HG03571 (cell line): ENCODE measurements around the gene EIF4A2.
"Not testable (repeated sequence)": the region's sequence is repeated elsewhere in the genome, so short reads cannot be mapped to it uniquely, and the experiment has no call there.

Source experiments
- ATAC-seq: cut with Tn5 transposase; IDR thresholded peaks from one replicate; pipeline ENCODE4 v1.9.1; 2021; ENCODE audit not compliant: unreplicated experiment

The EIF4A2 gene

GRCh38 chr3:186818516-186818915 is 35.1 kb downstream of the EIF4A2 start:
- no peak for ATAC-seq

- no peak for ATAC-seq
These were observed 35.6 kb downstream of the EIF4A2 start for GRCh38 chr3:186818956-186819355.

GRCh38 chr3:186821429-186822387 is 38.3 kb downstream of the EIF4A2 start:
- no peak for ATAC-seq

DNA sequence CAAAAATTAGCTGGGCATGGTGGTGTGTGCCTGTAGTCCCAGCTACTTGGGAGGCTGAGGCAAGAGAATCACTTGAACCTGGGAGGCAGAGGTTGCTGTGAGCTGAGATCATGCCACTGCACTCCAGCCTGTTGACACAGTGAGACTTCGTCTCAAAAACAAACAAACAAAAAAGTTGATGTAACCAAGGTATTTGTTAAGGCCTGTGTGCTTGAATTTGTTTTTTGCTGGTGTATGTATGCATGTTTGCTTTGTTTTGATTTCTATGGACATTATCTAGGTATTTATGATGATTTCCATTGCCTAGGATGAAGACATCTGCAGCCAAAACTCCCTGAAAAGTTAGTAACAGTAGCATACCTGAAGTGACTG is 39.0 kb downstream of the EIF4A2 start:
- ATAC-seq, result not testable (repeated sequence)

DNA sequence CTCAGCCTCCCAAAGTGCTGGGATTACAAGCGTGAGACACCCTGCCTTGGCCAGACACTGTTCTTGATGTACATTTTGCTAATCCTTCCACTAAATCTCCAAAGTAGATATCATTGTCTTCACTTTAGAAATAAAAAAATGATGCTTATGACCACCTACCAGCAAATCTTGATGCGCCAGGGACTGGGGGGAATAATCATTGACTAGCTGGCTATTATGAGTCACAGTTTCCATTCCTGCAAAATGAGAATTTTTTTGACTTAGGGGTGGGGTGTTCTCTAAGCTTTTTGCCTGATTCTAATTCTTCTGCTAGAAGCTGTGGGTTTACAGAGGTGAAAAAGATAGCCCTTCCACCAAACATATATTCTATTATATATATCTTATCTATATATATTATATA is 40.0 kb downstream of the EIF4A2 start:
- ATAC-seq, result no peak

DNA sequence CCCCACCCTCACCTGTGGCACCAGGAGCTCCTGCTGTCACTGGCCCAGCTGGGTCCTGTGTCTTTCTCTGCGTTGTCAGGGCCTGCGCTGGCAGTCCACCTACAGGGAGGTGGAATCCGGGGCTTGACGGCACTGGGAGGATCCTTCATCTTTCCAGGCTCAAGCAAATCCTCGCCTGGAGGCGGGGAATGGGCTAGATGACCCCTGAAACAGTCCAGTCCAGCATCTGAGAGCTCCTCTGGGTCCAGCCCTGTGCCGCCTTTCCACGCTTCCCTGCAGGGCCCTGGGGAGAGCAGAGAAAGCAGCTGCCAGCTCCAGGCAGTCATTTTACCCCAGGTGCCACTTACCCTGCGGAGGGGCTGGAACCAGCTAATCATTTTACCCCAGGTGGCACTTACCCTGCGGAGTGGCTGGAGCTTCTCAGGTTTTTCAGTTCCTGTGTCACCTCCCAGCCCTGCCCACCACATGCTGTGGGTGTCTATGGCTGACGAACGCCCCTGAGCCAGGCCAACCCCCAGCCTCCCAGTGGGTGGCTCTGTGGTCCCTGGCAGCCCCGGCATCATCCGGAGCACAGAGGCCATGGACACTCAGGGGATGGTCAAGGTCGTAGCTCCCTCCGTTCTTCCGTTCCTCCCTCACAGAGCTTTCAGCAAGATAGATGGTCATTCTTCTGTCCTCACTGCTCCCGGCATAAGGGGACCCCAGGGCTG is 41.2 kb downstream of the EIF4A2 start:
- ATAC-seq, result no peak

DNA sequence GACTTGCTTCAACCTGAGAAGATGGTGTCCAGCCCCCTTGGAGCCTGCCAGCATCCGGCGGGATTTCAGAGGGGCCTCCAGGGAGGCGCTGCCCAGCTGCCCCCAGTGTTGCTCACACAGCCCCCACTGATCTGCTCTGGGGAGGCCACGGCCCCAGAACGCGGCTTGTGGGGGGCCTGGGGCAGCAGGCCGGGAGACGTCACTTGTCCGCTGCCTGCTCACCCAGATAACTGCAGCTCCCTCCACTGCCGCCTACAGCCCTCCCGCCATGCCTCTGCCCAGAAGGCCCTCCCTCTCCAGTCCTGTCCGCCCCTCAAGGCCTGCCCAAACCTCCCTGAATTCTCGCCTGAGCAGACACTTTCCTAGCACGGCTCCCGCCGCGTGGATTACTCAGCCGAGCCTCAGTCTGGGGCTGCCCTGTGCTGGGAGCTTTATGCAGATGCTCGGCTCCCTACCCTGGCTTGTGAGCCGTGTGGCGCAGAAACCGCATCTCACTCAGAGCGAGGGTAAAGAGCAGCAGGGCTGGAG is 42.0 kb downstream of the EIF4A2 start:
- ATAC-seq, result no peak

GRCh38 chr3:186825872-186826409 is 42.6 kb downstream of the EIF4A2 start:
- no peak for ATAC-seq

DNA sequence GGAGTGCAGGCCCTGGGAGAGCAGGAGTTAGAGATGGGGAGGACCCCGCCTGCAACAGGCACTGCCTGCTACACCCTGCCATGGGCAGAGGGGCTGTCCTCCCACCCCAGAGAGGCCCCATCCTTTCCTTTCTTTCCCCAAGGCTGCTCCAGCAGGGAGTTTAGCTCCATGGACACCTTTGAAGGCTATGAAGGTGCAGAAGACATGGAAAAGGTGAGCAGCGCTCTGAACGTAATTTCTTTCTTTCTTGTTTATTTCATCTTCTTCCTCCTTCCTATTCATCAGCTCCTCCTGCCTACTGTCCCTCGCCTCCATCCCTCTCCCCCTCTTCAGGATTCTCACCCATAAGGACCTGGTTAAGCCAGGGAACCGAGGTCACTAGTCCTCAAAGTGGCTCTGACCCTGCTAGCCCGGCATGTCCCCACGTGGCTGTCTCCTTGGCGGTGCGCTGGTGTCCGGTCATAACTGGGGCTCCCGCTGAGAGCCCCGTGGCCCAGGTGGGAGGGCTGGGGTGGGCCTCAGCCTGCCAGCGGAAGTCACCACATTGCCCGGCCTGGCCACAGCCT is 43.1 kb downstream of the EIF4A2 start:
- no peak for ATAC-seq

- ATAC-seq, result peak; percentile 88
These were observed 43.8 kb downstream of the EIF4A2 start for GRCh38 chr3:186826976-186827857.

GRCh38 chr3:186828340-186828739 is 45.0 kb downstream of the EIF4A2 start:
- no peak for ATAC-seq

DNA sequence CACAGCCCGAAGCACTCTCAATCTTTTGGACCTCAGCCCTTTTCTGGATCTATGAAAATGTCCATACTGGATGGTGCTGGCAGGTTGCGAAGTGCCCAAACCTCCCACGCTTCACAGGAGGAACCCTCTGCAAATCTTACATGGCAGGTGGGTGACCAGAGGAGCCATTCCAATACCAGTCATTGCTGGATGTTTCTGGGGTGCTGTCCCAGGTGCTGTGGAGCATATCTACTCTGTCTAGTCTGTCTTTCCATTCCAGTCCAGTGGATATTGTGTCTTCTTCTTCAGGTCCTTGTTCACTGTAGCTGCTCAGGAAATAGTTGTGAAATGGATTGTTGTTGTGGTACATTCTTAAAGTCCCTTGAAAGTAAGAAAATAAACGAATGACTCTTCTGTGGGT is 48.4 kb downstream of the EIF4A2 start:
- ATAC-seq, result no peak

GRCh38 chr3:186832276-186832675 is 48.9 kb downstream of the EIF4A2 start:
- ATAC-seq, result no peak
